Ecto neural progenitor cell (in vitro differentiated cells): ENCODE results near the gene CCDC102A.

ENCODE experiments used
- DNase-seq: peaks from one replicate; pipeline ENCODE4 v3.0.0-alpha.2; 2018; ENCODE audit warnings: low spot score

CCDC102A gene

GRCh38 chr16:57519796-57520360 lies 16.5 kb downstream of the CCDC102A start:
- DNase-seq, result peak; percentile 88

- no peak for DNase-seq
These were observed 17.4 kb downstream of the CCDC102A start for GRCh38 chr16:57518922-57519321.

- no peak for DNase-seq
These were observed 17.9 kb downstream of the CCDC102A start for GRCh38 chr16:57518520-57518919.

GRCh38 chr16:57517397-57518367 lies 18.7 kb downstream of the CCDC102A start:
- no peak for DNase-seq

- no peak for DNase-seq
These were observed 19.6 kb downstream of the CCDC102A start for GRCh38 chr16:57516773-57517172.

- DNase-seq, result no peak
These were observed 20.1 kb downstream of the CCDC102A start for GRCh38 chr16:57516176-57516725.

- DNase-seq, result no peak
These were observed 21.4 kb downstream of the CCDC102A start for GRCh38 chr16:57514791-57515600.

GRCh38 chr16:57514371-57514770 lies 22.0 kb downstream of the CCDC102A start:
- DNase-seq, result no peak

GRCh38 chr16:57513371-57514102 lies 22.8 kb downstream of the CCDC102A start:
- DNase-seq, result no peak

- DNase-seq, result no peak
These were observed 23.9 kb downstream of the CCDC102A start for GRCh38 chr16:57512296-57513001.

GRCh38 chr16:57510016-57510871 lies 26.1 kb downstream of the CCDC102A start:
- no peak for DNase-seq

GRCh38 chr16:57509231-57509923 lies 27.0 kb downstream of the CCDC102A start:
- DNase-seq, result no peak

GRCh38 chr16:57508035-57508425 lies 28.3 kb downstream of the CCDC102A start:
- no peak for DNase-seq

- no peak for DNase-seq
These were observed 29.0 kb downstream of the CCDC102A start for GRCh38 chr16:57507136-57508034.

- DNase-seq, result no peak
These were observed 31.2 kb downstream of the CCDC102A start for GRCh38 chr16:57505169-57505568.

- DNase-seq, result no peak
These were observed 31.9 kb downstream of the CCDC102A start for GRCh38 chr16:57504491-57504890.

- no peak for DNase-seq
These were observed 32.4 kb downstream of the CCDC102A start for GRCh38 chr16:57504001-57504400.

GRCh38 chr16:57503366-57503765 lies 33.0 kb downstream of the CCDC102A start:
- DNase-seq, result no peak
